HEK293 (cell line): ENCODE data around the gene CNGB1.

ENCODE experiments used
- CTCF ChIA-PET: fragments of 350-600 bp; formaldehyde crosslinking; extraction: SDS; loops from one replicate; lab custom pipeline; 2021; ENCODE audit warnings: antibody characterized with exemption; lab: Yijun Ruan, JAX
- POLR2A ChIA-PET: fragments of 300-600 bp; formaldehyde crosslinking; extraction: SDS; loops from one replicate; lab custom pipeline; 2020; ENCODE audit warnings: antibody characterized with exemption, inconsistent platforms; lab: Yijun Ruan, JAX
- H3K27ac ChIP-seq: fragments of 200-500 bp; sonication (Bioruptor generic); 2 replicates; pipeline ENCODE4 v1.5.1; 2014; ENCODE audit warnings: low read depth, low read length, control low read depth, inconsistent platforms; ENCODE audit errors: extremely low read depth
- H3K36me3 ChIP-seq, 2 experiments: fragments of 200-500 bp in 1 of 2; sonication (Bioruptor generic) in 1 of 2; 1 replicate in 1 of 2; 2 replicates in 1 of 2; pipeline ENCODE4 v1.5.1; 2014 to 2017; ENCODE audit warnings: inconsistent platforms in 2 of 2, low read length in 2 of 2; ENCODE audit not compliant: control insufficient read depth in 2 of 2, insufficient read depth in 1 of 2
- H3K4me1 ChIP-seq: fragments of 200-500 bp; sonication (Bioruptor generic); 2 replicates; pipeline ENCODE4 v1.5.1; 2014; ENCODE audit warnings: mild to moderate bottlenecking, low read length, inconsistent platforms; ENCODE audit not compliant: control insufficient read depth, insufficient read depth
- H3K4me3 ChIP-seq: 2 replicates; pipeline ENCODE4 v1.5.1; 2011; ENCODE audit warnings: low read depth, mild to moderate bottlenecking, control low read depth, low read length, moderate library complexity
- H3K9me3 ChIP-seq: fragments of 200-500 bp; sonication (Bioruptor generic); 2 replicates; pipeline ENCODE4 v1.5.1; 2014; ENCODE audit warnings: low read depth, low read length, inconsistent platforms; ENCODE audit not compliant: control insufficient read depth, insufficient read depth
- AEBP2 ChIP-seq: fragments of 450-650 bp; formaldehyde crosslinking; IDR thresholded peaks from 2 replicates; pipeline ENCODE4 v1.5.1; 2016; ENCODE audit warnings: missing biosample characterization, missing genetic modification characterization, borderline replicate concordance
- FEZF1 ChIP-seq: fragments of 450-650 bp; formaldehyde crosslinking; IDR thresholded peaks from 2 replicates; pipeline ENCODE4 v1.5.1; 2016; ENCODE audit warnings: missing biosample characterization, missing genetic modification characterization
- GLI4 ChIP-seq: fragments of 450-650 bp; formaldehyde crosslinking; IDR thresholded peaks from 2 replicates; pipeline ENCODE4 v1.5.1; 2016; ENCODE audit warnings: missing biosample characterization, missing genetic modification characterization
- KLF8 ChIP-seq: fragments of 450-650 bp; formaldehyde crosslinking; IDR thresholded peaks from 2 replicates; pipeline ENCODE4 v1.5.1; 2016; ENCODE audit warnings: missing biosample characterization, missing genetic modification characterization
- PRDM4 ChIP-seq: fragments of 450-650 bp; formaldehyde crosslinking; IDR thresholded peaks from 2 replicates; pipeline ENCODE4 v1.5.1; 2017; ENCODE audit warnings: missing biosample characterization, missing genetic modification characterization
- REPIN1 ChIP-seq: fragments of 450-650 bp; formaldehyde crosslinking; IDR thresholded peaks from 2 replicates; pipeline ENCODE4 v1.5.1; 2017; ENCODE audit warnings: missing biosample characterization, missing genetic modification characterization, low read depth
- SCRT2 ChIP-seq: fragments of 450-650 bp; formaldehyde crosslinking; IDR thresholded peaks from 2 replicates; pipeline ENCODE4 v1.5.1; 2016; ENCODE audit warnings: missing biosample characterization, missing genetic modification characterization
- ZNF155 ChIP-seq: fragments of 450-650 bp; formaldehyde crosslinking; IDR thresholded peaks from 2 replicates; pipeline ENCODE4 v1.5.1; 2016; ENCODE audit warnings: missing biosample characterization, missing genetic modification characterization
- ZNF157 ChIP-seq: fragments of 450-650 bp; formaldehyde crosslinking; IDR thresholded peaks from 2 replicates; pipeline ENCODE4 v1.5.1; 2016; ENCODE audit warnings: missing biosample characterization, missing genetic modification characterization
- ZNF18 ChIP-seq: fragments of 450-650 bp; formaldehyde crosslinking; IDR thresholded peaks from 2 replicates; pipeline ENCODE4 v1.5.1; 2016; ENCODE audit warnings: missing biosample characterization, missing genetic modification characterization
- ZNF211 ChIP-seq: fragments of 450-650 bp; formaldehyde crosslinking; IDR thresholded peaks from 2 replicates; pipeline ENCODE4 v1.5.1; 2016; ENCODE audit warnings: low read depth, missing biosample characterization, missing genetic modification characterization
- ZNF223 ChIP-seq: fragments of 450-650 bp; formaldehyde crosslinking; IDR thresholded peaks from 2 replicates; pipeline ENCODE4 v1.5.1; 2016; ENCODE audit warnings: missing biosample characterization, missing genetic modification characterization
- ZNF23 ChIP-seq: fragments of 450-650 bp; formaldehyde crosslinking; IDR thresholded peaks from 2 replicates; pipeline ENCODE4 v1.5.1; 2016; ENCODE audit warnings: missing biosample characterization, missing genetic modification characterization, borderline replicate concordance
- ZNF248 ChIP-seq: fragments of 450-650 bp; formaldehyde crosslinking; IDR thresholded peaks from 2 replicates; pipeline ENCODE4 v1.5.1; 2017; ENCODE audit warnings: missing biosample characterization, missing genetic modification characterization
- ZNF274 ChIP-seq, 2 experiments: fragments of 200-500 bp in 1 of 2; fragments of 450-650 bp in 1 of 2; sonication (Bioruptor generic) in 1 of 2; formaldehyde crosslinking in 1 of 2; IDR thresholded peaks; 2 replicates each; pipeline versions ENCODE4 v1.5.1 to v1.6.1; 2014 to 2016; ENCODE audit warnings: borderline replicate concordance in 1 of 2, inconsistent platforms in 1 of 2, low read length in 1 of 2, missing biosample characterization in 1 of 2, missing genetic modification characterization in 1 of 2
- ZNF324 ChIP-seq: fragments of 450-650 bp; formaldehyde crosslinking; IDR thresholded peaks from 2 replicates; pipeline ENCODE4 v1.5.1; 2016; ENCODE audit warnings: missing biosample characterization, missing genetic modification characterization
- ZNF473 ChIP-seq: fragments of 450-650 bp; formaldehyde crosslinking; IDR thresholded peaks from 2 replicates; pipeline ENCODE4 v1.5.1; 2017; ENCODE audit warnings: missing biosample characterization, missing genetic modification characterization
- ZNF596 ChIP-seq: fragments of 450-650 bp; IDR thresholded peaks from 2 replicates; pipeline ENCODE4 v1.5.0; 2018; ENCODE audit warnings: missing biosample characterization, mild to moderate bottlenecking, missing genetic modification characterization, moderate library complexity
- ZNF610 ChIP-seq: fragments of 450-650 bp; formaldehyde crosslinking; IDR thresholded peaks from 2 replicates; pipeline ENCODE4 v1.5.1; 2016; ENCODE audit warnings: missing biosample characterization, missing genetic modification characterization, borderline replicate concordance
- ZNF624 ChIP-seq: fragments of 450-650 bp; formaldehyde crosslinking; IDR thresholded peaks from 2 replicates; pipeline ENCODE4 v1.5.1; 2017; ENCODE audit warnings: missing biosample characterization, missing genetic modification characterization
- ZNF677 ChIP-seq: fragments of 450-650 bp; IDR thresholded peaks from 2 replicates; pipeline ENCODE4 v1.5.0; 2018; ENCODE audit warnings: missing biosample characterization, mild to moderate bottlenecking, missing genetic modification characterization, moderate library complexity
- ZNF707 ChIP-seq: fragments of 450-650 bp; formaldehyde crosslinking; IDR thresholded peaks from 2 replicates; pipeline ENCODE4 v1.5.1; 2016; ENCODE audit warnings: missing biosample characterization, missing genetic modification characterization
- ZNF777 ChIP-seq: fragments of 450-650 bp; formaldehyde crosslinking; IDR thresholded peaks from 2 replicates; pipeline ENCODE4 v1.5.1; 2017; ENCODE audit warnings: missing biosample characterization, missing genetic modification characterization, borderline replicate concordance
- ZSCAN16 ChIP-seq: fragments of 450-650 bp; formaldehyde crosslinking; IDR thresholded peaks from 2 replicates; pipeline ENCODE4 v1.5.1; 2016; ENCODE audit warnings: missing biosample characterization, missing genetic modification characterization
- ZSCAN23 ChIP-seq: fragments of 450-650 bp; formaldehyde crosslinking; IDR thresholded peaks from 2 replicates; pipeline ENCODE4 v1.5.1; 2016; ENCODE audit warnings: missing biosample characterization, missing genetic modification characterization

Gene CNGB1

GRCh38 chr16:57843400-57843799 lies 127.5 kb downstream of the CNGB1 start:
- no peaks in the 10 kb centered on the region for H3K36me3 ChIP-seq
- 0 out of 2 replicates have a peak, but pooled peaks cover 3% of the 10 kb centered on the region for H3K4me1 ChIP-seq
- POLR2A ChIA-PET: no interaction called here
- CTCF ChIA-PET: no interaction called here
- no peak overlapping the region for H3K4me3 ChIP-seq
- no peaks in the 10 kb centered on the region for H3K9me3 ChIP-seq
- TF ChIP-seq AEBP2 (tag by site-specific recombination) (no peak), PRDM4 (tag by site-specific recombination) (no peak), GLI4 (tag by site-specific recombination) (no peak), REPIN1 (tag by site-specific recombination) (no peak), ZNF324 (tag by site-specific recombination) (no peak), ZNF473 (tag by site-specific recombination) (no peak), ZNF211 (no peak), ZNF707 (tag by site-specific recombination) (no peak), ZSCAN23 (tag by site-specific recombination) (no peak), ZNF610 (tag by site-specific recombination) (no peak), ZNF155 (tag by site-specific recombination) (no peak), ZNF248 (tag by site-specific recombination) (no peak), FEZF1 (tag by site-specific recombination) (no peak), ZNF596 (tag by site-specific recombination) (no peak), ZNF157 (tag by site-specific recombination) (no peak)
- H3K27ac ChIP-seq: no peak overlapping the region

GRCh38 chr16:57842601-57843000 lies 128.3 kb downstream of the CNGB1 start:
- TF ChIP-seq ZNF777: no peak
- no peak for TF ChIP-seq SCRT2 (tag by site-specific recombination)
- no peak for TF ChIP-seq ZSCAN16 (tag by site-specific recombination)
- no peak for TF ChIP-seq ZNF624 (tag by site-specific recombination)
- no peak for TF ChIP-seq ZNF18 (tag by site-specific recombination)
- TF ChIP-seq ZNF274 (IDR thresholded peaks at IDR 0.05; ENCODE audit: low read length): no peak
- TF ChIP-seq ZNF274 (tag by site-specific recombination; IDR thresholded peaks at IDR 0.05; ENCODE audit: borderline replicate concordance): no peak
- TF ChIP-seq KLF8: no peak
- no peak for TF ChIP-seq ZNF677
- no peak for TF ChIP-seq ZNF223 (tag by site-specific recombination)
- TF ChIP-seq ZNF23: no peak
- ChIA-PET POLR2A (no interaction called here), CTCF (no interaction called here)
- H3K4me3 ChIP-seq: no peak overlapping the region
- H3K36me3 ChIP-seq: no peaks in the 10 kb centered on the region
- no peak overlapping the region for H3K27ac ChIP-seq
- H3K4me1 ChIP-seq: 0 out of 2 replicates have a peak, but pooled peaks cover 3% of the 10 kb centered on the region
- no peaks in the 10 kb centered on the region for H3K9me3 ChIP-seq
